HEK293T (cell line): ENCODE data around the gene AGMAT.

Experiments
- CTCF ChIA-PET: fragments of 350-600 bp; formaldehyde crosslinking; extraction: SDS; loops from one replicate; lab custom pipeline; 2021; ENCODE audit warnings: antibody characterized with exemption, inconsistent platforms; lab: Yijun Ruan, JAX
- POLR2A ChIA-PET: fragments of 350-600 bp; formaldehyde crosslinking; extraction: SDS; loops from one replicate; lab custom pipeline; 2020; ENCODE audit warnings: antibody characterized with exemption, inconsistent platforms; lab: Yijun Ruan, JAX
- DNase-seq: peaks from one replicate; pipeline ENCODE4 v3.0.0; 2012; ENCODE audit warnings: mixed read lengths; ENCODE audit errors: extremely low spot score
- ARNT ChIP-seq: fragments of 450-650 bp; IDR thresholded peaks from 2 replicates; pipeline ENCODE4 v1.6.1; 2017; ENCODE audit warnings: mild to moderate bottlenecking
- BHLHE40 ChIP-seq: fragments of 450-650 bp; IDR thresholded peaks from 2 replicates; pipeline ENCODE4 v1.6.1; 2016; ENCODE audit warnings: mild to moderate bottlenecking, moderate library complexity, borderline replicate concordance
- CTBP1 ChIP-seq: fragments of 450-650 bp; IDR thresholded peaks from 2 replicates; pipeline ENCODE4 v1.6.1; 2016; ENCODE audit warnings: borderline replicate concordance
- ELF4 ChIP-seq: fragments of 450-650 bp; IDR thresholded peaks from 2 replicates; pipeline ENCODE4 v1.6.1; 2017; ENCODE audit warnings: antibody characterized with exemption
- FOXA1 ChIP-seq: fragments of 450-650 bp; IDR thresholded peaks from 2 replicates; pipeline ENCODE4 v1.6.1; 2016; ENCODE audit warnings: mild to moderate bottlenecking
- FOXK2 ChIP-seq: fragments of 450-650 bp; IDR thresholded peaks from 2 replicates; pipeline ENCODE4 v1.6.1; 2016; ENCODE audit warnings: mild to moderate bottlenecking
- FOXM1 ChIP-seq: fragments of 450-650 bp; IDR thresholded peaks from 2 replicates; pipeline ENCODE4 v1.6.1; 2017; ENCODE audit warnings: mild to moderate bottlenecking, borderline replicate concordance
- HDGF ChIP-seq: fragments of 450-650 bp; IDR thresholded peaks from 2 replicates; pipeline ENCODE4 v1.6.1; 2017; ENCODE audit warnings: antibody characterized with exemption, borderline replicate concordance
- L3MBTL2 ChIP-seq: fragments of 450-650 bp; conservative IDR thresholded peaks from 2 replicates; pipeline ENCODE4 v1.6.1; 2016; ENCODE audit warnings: mild to moderate bottlenecking
- LEF1 ChIP-seq: fragments of 450-650 bp; IDR thresholded peaks from 2 replicates; pipeline ENCODE4 v1.6.1; 2017; ENCODE audit warnings: mild to moderate bottlenecking, borderline replicate concordance
- NFRKB ChIP-seq: fragments of 450-650 bp; IDR thresholded peaks from 2 replicates; pipeline ENCODE4 v1.6.1; 2016; ENCODE audit warnings: mild to moderate bottlenecking, moderate library complexity
- SP1 ChIP-seq: fragments of 450-650 bp; IDR thresholded peaks from 2 replicates; pipeline ENCODE4 v1.6.1; 2017
- SUZ12 ChIP-seq: fragments of 450-650 bp; IDR thresholded peaks from 2 replicates; pipeline ENCODE4 v1.6.1; 2016; ENCODE audit warnings: mild to moderate bottlenecking
- TARDBP ChIP-seq: fragments of 450-650 bp; IDR thresholded peaks from 2 replicates; pipeline ENCODE4 v1.6.1; 2016
- ZNF384 ChIP-seq: fragments of 450-650 bp; IDR thresholded peaks from 2 replicates; pipeline ENCODE4 v1.6.1; 2016
- TF ChIP-seq, protein P1 (sequence below): fragments of 450-650 bp; IDR thresholded peaks from 2 replicates; pipeline ENCODE4 v1.6.1; 2016

Gene AGMAT, protein sequence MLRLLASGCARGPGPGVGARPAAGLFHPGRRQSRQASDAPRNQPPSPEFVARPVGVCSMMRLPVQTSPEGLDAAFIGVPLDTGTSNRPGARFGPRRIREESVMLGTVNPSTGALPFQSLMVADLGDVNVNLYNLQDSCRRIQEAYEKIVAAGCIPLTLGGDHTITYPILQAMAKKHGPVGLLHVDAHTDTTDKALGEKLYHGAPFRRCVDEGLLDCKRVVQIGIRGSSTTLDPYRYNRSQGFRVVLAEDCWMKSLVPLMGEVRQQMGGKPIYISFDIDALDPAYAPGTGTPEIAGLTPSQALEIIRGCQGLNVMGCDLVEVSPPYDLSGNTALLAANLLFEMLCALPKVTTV

DNA sequence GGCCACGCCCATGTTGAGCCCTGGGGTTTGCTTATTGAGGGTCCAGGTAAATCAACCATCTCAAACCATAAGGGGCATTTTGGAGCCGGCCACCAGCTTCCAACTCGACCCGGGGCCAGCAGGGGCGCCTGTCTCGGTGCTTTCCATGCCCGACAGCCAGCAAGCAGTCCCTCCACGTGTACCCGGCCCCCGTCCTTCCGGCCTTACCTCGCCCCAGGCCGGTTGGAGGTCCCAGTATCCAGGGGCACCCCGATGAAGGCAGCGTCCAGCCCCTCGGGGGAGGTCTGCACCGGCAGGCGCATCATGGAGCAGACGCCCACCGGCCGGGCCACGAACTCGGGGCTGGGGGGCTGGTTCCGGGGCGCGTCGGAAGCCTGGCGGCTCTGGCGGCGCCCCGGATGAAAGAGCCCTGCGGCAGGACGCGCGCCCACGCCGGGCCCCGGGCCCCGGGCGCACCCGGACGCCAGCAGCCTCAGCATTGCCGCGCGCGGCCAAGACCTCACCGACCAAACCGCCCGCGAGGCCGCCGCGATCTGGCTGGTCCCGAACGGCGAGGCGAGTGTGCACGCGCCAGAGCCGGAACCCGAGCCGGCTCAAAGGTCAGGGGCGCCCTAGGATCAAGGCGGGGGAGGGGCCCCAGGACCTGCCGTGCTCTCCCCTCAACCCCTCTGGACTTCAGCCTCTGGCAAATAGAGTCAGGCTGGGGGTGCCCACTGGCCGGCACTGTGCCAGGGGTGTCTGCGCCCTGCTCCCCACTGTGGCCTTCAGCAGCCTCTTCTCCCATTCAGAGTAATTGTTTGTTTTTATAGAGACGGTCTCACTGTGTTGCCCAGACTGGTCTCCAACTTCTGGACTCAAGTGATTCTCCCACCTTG is at the start of gene AGMAT:
Gene AGMAT, minus strand, starts transcription at position 563 of the 875 bp plus-strand sequence. Its CDS starts 84 bp downstream, at position 479.
- ChIA-PET CTCF (interaction anchor here (0.5 to 0.7 kb wide), 2 partner anchors 11 to 23 kb away, joined by 3 read pairs; no protein-coding TSS in a partner anchor), POLR2A (no interaction called here)
- TF ChIP-seq ARNT (no peak), ELF4 (no peak)
- DNase-seq: peak; percentile 46

DNA sequence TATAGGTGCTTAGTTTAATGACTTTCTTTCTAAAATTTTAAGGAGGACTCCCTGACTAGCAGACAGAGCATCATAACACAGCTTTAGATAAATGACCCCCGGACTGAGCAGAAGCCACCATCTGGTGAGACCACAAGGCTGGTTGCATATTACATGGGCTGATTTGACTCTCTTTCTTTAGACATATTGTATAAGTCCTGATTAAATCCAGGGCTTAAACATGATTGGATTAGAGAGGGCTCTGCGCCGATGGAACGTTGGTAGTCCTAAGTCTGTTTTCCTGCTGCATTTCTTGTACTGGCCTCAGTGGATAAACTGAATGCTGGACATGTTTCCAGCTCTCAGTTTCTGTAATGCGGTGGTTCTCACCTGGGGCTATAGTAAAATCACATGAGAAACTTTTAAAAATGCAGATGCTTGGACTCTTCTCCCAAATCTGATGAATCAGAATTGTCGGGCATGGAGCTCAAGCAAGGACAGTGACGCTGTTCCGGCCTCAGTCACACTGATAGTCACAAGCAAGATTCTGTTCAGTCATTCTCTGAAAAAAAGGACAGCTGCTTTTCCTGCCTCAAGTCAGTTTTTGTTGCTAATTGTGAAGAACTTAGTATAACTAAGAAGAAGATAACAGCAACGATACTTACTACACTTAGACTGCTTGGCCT is 49.0 kb upstream of the AGMAT start:
- POLR2A ChIA-PET: no interaction called here
- CTCF ChIA-PET: interaction anchor here (0.6 kb wide), 1 partner anchor 182 kb away, joined by 4 read pairs; no protein-coding TSS in a partner anchor
- DNase-seq: no peak
- TF ChIP-seq BHLHE40 (no peak), ELF4 (no peak), LEF1 (no peak)

DNA sequence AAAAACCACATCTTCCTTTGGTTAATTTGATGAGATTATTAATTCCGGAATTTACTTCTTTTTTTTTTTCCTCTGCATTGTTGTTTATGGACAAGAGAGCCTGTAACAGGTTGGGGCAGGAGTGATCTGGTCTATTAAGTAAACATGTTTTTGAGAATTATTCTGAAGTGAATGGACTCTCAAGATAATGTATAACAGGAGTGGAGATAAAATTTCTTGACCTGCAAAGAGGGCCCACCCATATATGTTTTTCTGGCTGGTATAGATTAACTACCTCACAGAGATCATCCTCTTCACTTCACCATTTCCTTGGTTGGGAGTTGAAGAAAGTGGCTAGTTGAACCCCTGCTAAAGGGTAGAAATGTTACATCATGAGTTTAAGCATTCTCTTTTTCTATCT is 43.2 kb upstream of the AGMAT start:
- CTCF ChIA-PET: no interaction called here
- POLR2A ChIA-PET: no interaction called here
- no peak for TF ChIP-seq ARNT
- no peak for TF ChIP-seq L3MBTL2
- no peak for TF ChIP-seq CTBP1
- no peak for TF ChIP-seq FOXK2
- no peak for TF ChIP-seq NFRKB
- TF ChIP-seq SUZ12: no peak
- no peak for TF ChIP-seq ZNF384
- no peak for TF ChIP-seq LEF1
- no peak for TF ChIP-seq ELF4
- TF ChIP-seq, protein P1, sequence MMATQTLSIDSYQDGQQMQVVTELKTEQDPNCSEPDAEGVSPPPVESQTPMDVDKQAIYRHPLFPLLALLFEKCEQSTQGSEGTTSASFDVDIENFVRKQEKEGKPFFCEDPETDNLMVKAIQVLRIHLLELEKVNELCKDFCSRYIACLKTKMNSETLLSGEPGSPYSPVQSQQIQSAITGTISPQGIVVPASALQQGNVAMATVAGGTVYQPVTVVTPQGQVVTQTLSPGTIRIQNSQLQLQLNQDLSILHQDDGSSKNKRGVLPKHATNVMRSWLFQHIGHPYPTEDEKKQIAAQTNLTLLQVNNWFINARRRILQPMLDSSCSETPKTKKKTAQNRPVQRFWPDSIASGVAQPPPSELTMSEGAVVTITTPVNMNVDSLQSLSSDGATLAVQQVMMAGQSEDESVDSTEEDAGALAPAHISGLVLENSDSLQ: no peak
- TF ChIP-seq HDGF: no peak
- TF ChIP-seq FOXA1: no peak
- TF ChIP-seq FOXM1: no peak
- TF ChIP-seq TARDBP: no peak
- no peak for DNase-seq

DNA sequence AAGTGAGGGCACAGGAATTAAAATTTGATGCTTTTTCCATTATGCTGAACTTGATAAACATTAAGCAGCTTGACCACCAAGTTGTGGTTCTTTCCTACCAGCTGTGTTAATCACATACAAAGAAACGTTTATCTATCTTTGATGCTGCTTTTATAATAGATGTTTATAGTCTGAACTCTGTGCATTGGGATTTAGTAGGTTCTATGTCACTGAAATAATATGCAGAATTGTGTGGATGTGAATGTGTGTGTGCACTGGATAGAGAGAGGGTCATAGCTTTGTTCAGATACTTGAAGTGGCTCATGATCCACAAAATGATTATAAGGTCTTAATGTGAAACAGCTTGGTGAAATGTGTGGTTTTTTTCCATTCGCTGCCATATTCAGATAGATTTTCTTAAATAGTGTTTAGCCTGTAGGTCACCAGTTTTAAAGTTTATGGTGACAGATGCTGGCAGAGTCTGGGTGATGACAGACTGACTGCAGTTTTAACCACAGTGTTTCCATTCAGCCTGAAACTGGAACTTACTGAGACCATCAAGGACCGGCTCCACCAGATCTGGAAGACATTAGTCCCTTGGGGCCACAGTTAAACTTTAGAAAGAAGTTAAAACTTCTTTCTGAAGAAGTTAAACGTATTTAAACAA is 42.6 kb upstream of the AGMAT start:
- TF ChIP-seq ZNF384: no peak
- no peak for TF ChIP-seq NFRKB
- no peak for TF ChIP-seq L3MBTL2
- POLR2A ChIA-PET: interaction anchor here (1.0 kb wide), 1 partner anchor 9 kb away, joined by 4 read pairs; the partner anchor contains the start of gene DDI2
- DNase-seq: no peak
- CTCF ChIA-PET: no interaction called here

DNA sequence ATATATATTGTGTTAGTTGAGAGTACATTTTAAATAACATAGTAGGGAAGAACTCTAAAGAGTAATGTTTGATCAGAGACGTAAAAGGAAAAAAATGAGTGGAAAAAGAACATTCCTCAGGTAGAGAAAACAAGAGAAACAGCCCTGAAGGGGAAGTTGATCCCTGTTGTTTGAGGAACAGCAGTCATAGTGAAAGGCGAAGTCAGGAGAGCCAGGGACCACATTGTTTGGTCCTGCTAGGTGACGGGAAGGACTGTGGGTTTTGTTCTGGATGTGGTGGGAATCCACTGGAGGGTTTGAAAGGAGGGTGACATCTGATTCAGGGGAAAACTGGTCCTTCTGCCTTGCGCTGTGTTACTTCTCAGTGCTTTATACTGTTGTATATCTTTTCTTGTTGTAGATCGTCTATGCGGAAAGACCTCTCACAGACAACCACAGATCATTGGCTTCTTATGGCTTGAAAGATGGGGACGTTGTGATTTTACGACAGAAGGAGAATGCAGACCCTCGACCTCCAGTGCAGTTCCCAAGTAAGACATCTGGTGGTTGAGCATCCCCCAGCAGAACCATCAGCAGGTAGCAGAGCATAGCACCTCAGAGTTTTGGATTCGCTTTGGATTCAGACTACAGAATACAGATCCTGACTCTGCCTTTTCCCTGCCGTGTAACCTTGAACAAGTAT is 41.6 kb upstream of the AGMAT start:
- POLR2A ChIA-PET: interaction anchor here (1.0 kb wide), 1 partner anchor 8 kb away, joined by 4 read pairs; the partner anchor contains the start of gene DDI2
- no peak for DNase-seq
- TF ChIP-seq LEF1 (no peak), FOXA1 (no peak), SP1 (no peak), SUZ12 (no peak), FOXM1 (no peak), HDGF (no peak), CTBP1 (no peak), TARDBP (no peak), ZNF384 (no peak), ELF4 (no peak), ARNT (no peak)
- TF ChIP-seq, protein P1: no peak
- CTCF ChIA-PET: no interaction called here
